ENCODE results near the gene KRT80.

Gene KRT80

DNA sequence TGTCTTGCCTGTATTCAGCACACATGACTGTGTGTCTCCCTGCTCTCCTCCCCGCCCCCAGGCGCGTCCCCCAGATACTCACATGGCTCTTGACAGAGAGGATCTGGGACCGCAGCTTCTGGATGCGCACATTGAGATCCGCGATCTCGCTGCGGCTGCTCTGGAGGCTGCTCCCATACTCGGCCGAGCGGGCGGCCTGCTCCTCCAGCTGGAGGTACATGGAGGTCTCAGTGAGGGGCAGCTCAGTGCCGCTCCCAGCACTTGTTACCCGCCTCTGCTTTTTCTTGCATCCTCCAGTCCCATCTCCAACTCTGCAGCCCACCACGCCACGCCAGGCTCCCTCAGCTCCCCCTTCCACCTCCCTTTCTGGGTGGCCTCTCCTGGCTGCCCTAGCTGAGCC is 18.9 kb downstream of the KRT80 start:
- H3K4me3 ChIP-seq (ENCODE audit: control insufficient read depth, low read depth, low read length): no peak overlapping the region
- TF ChIP-seq, protein P1, sequence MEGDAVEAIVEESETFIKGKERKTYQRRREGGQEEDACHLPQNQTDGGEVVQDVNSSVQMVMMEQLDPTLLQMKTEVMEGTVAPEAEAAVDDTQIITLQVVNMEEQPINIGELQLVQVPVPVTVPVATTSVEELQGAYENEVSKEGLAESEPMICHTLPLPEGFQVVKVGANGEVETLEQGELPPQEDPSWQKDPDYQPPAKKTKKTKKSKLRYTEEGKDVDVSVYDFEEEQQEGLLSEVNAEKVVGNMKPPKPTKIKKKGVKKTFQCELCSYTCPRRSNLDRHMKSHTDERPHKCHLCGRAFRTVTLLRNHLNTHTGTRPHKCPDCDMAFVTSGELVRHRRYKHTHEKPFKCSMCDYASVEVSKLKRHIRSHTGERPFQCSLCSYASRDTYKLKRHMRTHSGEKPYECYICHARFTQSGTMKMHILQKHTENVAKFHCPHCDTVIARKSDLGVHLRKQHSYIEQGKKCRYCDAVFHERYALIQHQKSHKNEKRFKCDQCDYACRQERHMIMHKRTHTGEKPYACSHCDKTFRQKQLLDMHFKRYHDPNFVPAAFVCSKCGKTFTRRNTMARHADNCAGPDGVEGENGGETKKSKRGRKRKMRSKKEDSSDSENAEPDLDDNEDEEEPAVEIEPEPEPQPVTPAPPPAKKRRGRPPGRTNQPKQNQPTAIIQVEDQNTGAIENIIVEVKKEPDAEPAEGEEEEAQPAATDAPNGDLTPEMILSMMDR (conservative IDR thresholded peaks at IDR 0.05; ENCODE audit: control insufficient read depth, insufficient read depth, low read depth, low read length): no peak
- DNase-seq (ENCODE audit: low read depth): no peak

DNA sequence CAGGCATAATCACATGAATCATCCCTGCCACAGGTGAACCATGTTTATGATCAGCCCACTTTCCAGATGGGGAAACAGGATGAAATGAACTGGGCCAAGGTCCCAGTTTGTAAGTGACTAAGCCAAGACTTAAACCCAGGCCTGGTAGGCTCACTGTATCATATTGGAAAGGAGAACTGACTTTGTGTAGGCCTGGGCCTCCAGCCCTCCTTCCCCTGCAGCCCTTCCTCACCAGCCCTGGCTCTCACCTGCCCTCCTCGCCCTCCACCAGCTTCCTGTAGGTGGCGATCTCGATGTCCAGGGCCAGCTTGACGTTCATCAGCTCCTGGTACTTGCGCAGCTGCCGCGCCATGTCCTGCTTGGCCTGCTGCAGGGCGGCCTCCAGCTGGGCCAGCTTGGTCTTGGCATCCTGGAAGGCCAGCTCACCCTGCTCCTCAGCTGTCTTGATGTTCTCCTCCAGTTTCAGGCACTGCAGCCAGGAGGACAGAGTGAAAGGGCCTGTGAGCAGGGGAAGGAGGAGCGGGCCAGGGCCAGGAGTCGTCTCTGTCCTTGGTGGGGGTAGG is 19.8 kb downstream of the KRT80 start:
- H3K4me3 ChIP-seq (ENCODE audit: control insufficient read depth, low read depth, low read length): no peak overlapping the region

DNA sequence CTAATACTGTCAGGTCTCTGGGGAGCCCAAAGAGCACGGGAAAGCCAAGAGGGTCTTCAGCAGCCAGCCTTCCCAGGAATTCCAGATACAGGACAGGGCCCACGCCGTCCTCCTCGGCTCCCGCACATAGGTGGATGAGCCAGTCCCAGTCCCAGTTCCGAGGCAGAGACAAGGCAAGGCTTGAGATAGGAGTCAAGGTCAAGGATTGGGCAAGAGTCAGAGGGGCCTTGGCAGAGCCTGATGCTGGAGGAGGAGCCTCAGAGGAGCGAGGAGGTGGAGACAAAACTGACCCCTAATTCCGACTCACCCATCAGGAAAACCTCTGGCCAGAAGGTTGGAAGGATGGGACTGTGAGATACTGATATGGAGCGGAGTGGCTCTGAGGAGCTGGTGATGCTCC is 21.0 kb downstream of the KRT80 start:
- DNase-seq (ENCODE audit: low read depth): no peak
- TF ChIP-seq, protein P1 (conservative IDR thresholded peaks at IDR 0.05; ENCODE audit: control insufficient read depth, insufficient read depth, low read depth, low read length): no peak
- H3K4me3 ChIP-seq (ENCODE audit: control insufficient read depth, low read depth, low read length): no peak overlapping the region

More for the DNA sequence above, 19.8 kb downstream of the KRT80 start:
- DNase-seq (ENCODE audit: low read depth): peak; percentile 68
- TF ChIP-seq, protein P1 (conservative IDR thresholded peaks at IDR 0.05; ENCODE audit: control insufficient read depth, insufficient read depth, low read depth, low read length): peak; percentile 34

DNA sequence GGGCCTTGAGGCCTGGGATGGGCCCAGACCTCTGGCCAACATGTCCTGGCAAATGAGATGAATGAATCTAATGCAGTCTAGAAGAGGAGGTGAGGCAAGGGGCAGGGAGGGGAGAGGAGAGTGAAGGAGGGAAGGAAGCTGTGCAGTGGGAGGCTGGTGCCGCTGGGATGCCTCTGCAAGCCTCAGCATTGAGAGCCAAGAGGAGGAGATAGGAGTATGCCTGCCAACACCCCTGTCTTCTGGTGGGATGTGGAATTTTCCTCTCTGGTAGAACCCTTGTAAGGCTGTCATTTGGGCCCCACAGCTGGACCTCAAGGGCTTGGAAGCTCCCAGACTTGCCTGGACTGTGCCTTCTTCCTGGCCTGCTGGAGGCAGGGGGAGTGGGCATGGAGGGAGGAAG is 21.9 kb downstream of the KRT80 start:
- no peak for DNase-seq (ENCODE audit: low read depth)
- H3K4me3 ChIP-seq (ENCODE audit: control insufficient read depth, low read depth, low read length): no peak overlapping the region
- TF ChIP-seq, protein P1 (conservative IDR thresholded peaks at IDR 0.05; ENCODE audit: control insufficient read depth, insufficient read depth, low read depth, low read length): no peak

DNA sequence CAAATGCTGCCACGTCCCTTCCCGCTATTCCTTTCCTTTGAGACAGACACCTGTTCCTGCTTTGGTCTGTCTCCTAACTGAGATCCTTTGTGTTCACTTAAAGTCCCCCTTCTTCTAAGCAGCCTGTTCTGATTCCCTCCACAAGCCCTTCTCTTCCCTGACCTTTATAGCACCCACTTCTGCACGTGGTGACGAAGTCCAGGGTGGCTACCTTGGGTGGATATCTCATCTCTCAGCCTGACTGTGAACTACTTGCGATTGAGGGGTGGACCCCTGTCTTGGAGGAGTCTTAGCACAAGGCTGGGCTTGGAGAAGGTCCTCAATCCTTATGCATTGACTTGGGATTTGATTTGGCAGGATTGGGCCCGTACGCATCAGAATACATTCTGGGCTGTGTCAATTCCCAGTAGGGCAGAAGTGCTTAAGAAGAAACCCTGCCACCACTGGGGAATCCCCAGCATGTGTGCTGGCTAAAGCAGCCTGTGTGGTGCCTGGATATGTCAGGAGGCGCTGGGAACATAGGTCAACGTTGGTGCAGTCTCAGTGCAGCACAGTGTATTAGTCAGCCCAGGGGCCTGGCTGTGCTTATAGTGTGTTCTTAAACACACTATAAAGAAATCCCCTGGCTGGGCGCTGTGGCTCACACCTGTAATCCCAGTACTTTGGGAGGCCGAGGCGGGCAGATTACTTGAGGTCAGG is 23.6 kb downstream of the KRT80 start:
- DNase-seq (ENCODE audit: low read depth): peak; percentile 59
- TF ChIP-seq, protein P1 (conservative IDR thresholded peaks at IDR 0.05; ENCODE audit: control insufficient read depth, insufficient read depth, low read depth, low read length): no peak
- H3K4me3 ChIP-seq (ENCODE audit: control insufficient read depth, low read depth, low read length): no peak overlapping the region

DNA sequence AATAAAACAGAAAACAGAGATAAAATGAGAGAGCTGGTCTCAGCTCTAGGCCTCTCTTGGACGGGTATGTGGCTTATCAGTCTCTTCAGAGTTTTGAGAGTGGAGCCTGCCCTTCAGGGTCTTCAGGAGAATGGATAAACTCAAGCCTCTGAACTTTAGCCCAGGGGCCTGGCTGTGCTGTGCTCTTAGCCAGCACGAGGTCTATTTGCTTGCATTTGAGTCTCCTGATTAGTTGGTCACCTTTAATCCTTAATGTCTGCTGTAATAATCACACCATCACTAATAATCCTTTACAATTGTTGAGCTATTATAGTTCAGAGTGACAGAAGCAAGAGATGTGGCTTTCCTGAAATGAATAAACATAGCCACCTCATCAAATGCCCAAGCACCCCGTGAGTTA is 24.3 kb downstream of the KRT80 start:
- H3K4me3 ChIP-seq (ENCODE audit: control insufficient read depth, low read depth, low read length): no peak overlapping the region
- TF ChIP-seq, protein P1 (conservative IDR thresholded peaks at IDR 0.05; ENCODE audit: control insufficient read depth, insufficient read depth, low read depth, low read length): no peak

More for the DNA sequence above, 24.3 kb downstream of the KRT80 start:
- no peak for DNase-seq (ENCODE audit: low read depth)
